GM23338 (cell line): ENCODE measurements around the gene KRIT1.

Experiments used
- CREB1 ChIP-seq: fragments of 250-450 bp; sonication (Bioruptor Pico); IDR thresholded peaks from 2 replicates; pipeline ENCODE4 v1.5.0; 2020; ENCODE audit warnings: low read depth, mild to moderate bottlenecking, moderate library complexity
- EZH2 ChIP-seq: fragments of 200-600 bp; sonication (generic); IDR thresholded peaks from one replicate; pipeline ENCODE4 v1.8.0; 2017; ENCODE audit warnings: antibody characterized with exemption, mild to moderate bottlenecking, low read depth; ENCODE audit not compliant: unreplicated experiment
- EZH2phosphoT487 ChIP-seq: fragments of 200-600 bp; sonication (generic); IDR thresholded peaks from one replicate; pipeline ENCODE4 v1.8.1; 2018; ENCODE audit warnings: antibody characterized with exemption; ENCODE audit not compliant: unreplicated experiment
- JUNB ChIP-seq: IDR thresholded peaks from one replicate; pipeline ENCODE4 v1.6.1; 2016; ENCODE audit warnings: antibody characterized with exemption; ENCODE audit not compliant: unreplicated experiment
- ZNF331 ChIP-seq: fragments of 250-450 bp; sonication (Bioruptor Pico); IDR thresholded peaks from 2 replicates; pipeline ENCODE4 v1.5.0; 2020; ENCODE audit warnings: low read depth, mild to moderate bottlenecking, moderate library complexity
- TF ChIP-seq, protein P1 (sequence below), 2 experiments: fragments of 200-600 bp in 1 of 2; sonication (generic) in 1 of 2; conservative IDR thresholded peaks; 2 replicates each; pipeline versions ENCODE4 v1.5.1 to v1.6.1; 2016 to 2017; ENCODE audit warnings: antibody characterized with exemption in 2 of 2, low read depth in 2 of 2, mild to moderate bottlenecking in 2 of 2, moderate library complexity in 1 of 2

DNA sequence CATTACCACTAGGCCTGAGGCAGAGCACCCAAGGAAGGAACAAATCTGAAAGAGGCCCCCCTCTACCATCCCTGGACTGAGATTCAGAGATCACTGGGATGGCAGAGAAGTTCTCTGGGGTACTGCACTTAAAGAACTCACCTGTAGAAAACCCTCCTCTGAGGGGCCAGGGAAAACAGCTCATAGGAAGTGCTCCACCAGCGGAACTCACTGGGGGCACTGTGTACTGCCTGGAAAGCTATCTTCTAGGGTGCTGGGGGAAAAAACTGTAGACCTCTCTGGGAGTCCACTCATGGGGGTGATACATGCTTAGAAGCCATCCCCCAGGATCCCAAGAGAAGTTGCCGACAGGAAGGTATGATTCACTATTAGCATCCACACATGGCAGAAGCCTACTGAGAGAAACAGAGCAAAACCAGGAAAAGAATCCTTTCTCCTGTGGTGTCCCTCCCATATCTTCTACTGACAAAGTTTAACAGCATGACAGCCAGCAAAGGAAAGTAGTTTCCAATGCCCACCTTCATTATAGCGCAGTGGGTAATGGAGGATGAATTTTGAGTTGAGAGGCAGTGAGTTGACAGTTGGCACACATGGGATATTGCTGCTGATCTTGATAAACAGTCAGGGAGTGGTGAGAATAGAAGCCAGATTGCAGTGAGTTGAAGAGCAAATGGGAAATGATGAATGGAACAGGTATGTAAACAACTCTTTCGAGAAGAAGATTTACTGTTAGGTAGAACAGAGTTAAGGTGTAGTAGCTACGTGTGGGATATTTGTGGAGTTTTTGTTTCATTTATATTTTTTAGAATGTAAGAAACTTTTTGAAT, 20.9 kb upstream of the KRIT1 start:
- TF ChIP-seq EZH2 = no peak
- no peak for TF ChIP-seq EZH2phosphoT487
- TF ChIP-seq, protein P1, sequence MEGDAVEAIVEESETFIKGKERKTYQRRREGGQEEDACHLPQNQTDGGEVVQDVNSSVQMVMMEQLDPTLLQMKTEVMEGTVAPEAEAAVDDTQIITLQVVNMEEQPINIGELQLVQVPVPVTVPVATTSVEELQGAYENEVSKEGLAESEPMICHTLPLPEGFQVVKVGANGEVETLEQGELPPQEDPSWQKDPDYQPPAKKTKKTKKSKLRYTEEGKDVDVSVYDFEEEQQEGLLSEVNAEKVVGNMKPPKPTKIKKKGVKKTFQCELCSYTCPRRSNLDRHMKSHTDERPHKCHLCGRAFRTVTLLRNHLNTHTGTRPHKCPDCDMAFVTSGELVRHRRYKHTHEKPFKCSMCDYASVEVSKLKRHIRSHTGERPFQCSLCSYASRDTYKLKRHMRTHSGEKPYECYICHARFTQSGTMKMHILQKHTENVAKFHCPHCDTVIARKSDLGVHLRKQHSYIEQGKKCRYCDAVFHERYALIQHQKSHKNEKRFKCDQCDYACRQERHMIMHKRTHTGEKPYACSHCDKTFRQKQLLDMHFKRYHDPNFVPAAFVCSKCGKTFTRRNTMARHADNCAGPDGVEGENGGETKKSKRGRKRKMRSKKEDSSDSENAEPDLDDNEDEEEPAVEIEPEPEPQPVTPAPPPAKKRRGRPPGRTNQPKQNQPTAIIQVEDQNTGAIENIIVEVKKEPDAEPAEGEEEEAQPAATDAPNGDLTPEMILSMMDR (conservative IDR thresholded peaks at IDR 0.05; ENCODE audit: low read depth in 2 of 2) = peak in 1 of 2 experiments; percentile 13; a peak in 1 of 4 replicates
- no peak for TF ChIP-seq ZNF331 (CRISPR knock-in tag)
- no peak for TF ChIP-seq JUNB
- TF ChIP-seq CREB1 = no peak
